ENCODE data around the gene MED19. TPM values are rescaled to one million over a fixed set of nuclear protein-coding genes. Genes with fewer than 3 reads are reported as not detected.
A peak's percentile ranks its signal among the peaks of the same experiment; 100 is the strongest.

The MED19 gene
- total RNA-seq (2012; rRNA removed), result 9.1 and 17.3 TPM in 2 replicates

- H3K27me3 ChIP-seq (ENCODE audit: control insufficient read depth, insufficient read depth, low read length), result no peaks in the 10 kb centered on the region
These were observed at the start of gene MED19 for GRCh38 chr11:57711414-57712255. MED19 (minus strand) TSS chr11:57712215; CDS start chr11:57712179, 36 bp downstream.

GRCh38 chr11:57758174-57758573 lies 46.2 kb upstream of the MED19 start:
- no peaks in the 10 kb centered on the region for H3K36me3 ChIP-seq (ENCODE audit: insufficient read depth, low read length)
- H3K27me3 ChIP-seq (ENCODE audit: control insufficient read depth, insufficient read depth, low read length), result no peaks in the 10 kb centered on the region
- peaks cover 3% of the 10 kb centered on the region for H3K4me1 ChIP-seq (ENCODE audit: control insufficient read depth, insufficient read depth, low read length)
- H3K4me2 ChIP-seq (ENCODE audit: low read length), result no peak overlapping the region
- H3K9ac ChIP-seq (ENCODE audit: low read depth, low read length), result no peak overlapping the region
- H3K9me3 ChIP-seq (replicated peaks; ENCODE audit: low read length), result no peaks in the 10 kb centered on the region
- H3K4me3 ChIP-seq (ENCODE audit: low read length), result no peak overlapping the region

More at GRCh38 chr11:57711414-57712255, at the start of gene MED19:
- Histone ChIP-seq H3K4me1 (ENCODE audit: control insufficient read depth, insufficient read depth, low read length) (peaks cover 19% of the 10 kb centered on the region), H3K9ac (ENCODE audit: low read depth, low read length) (peak within 1 kb of the TSS; percentile 89), H3K4me2 (ENCODE audit: low read length) (peak within 1 kb of the TSS; percentile 89), H3K36me3 (ENCODE audit: insufficient read depth, low read length) (peaks cover 6% of the 10 kb centered on the region), H3K9me3 (replicated peaks; ENCODE audit: low read length) (no peaks in the 10 kb centered on the region), H3K4me3 (ENCODE audit: low read length) (peak within 1 kb of the TSS; percentile 85)

- Histone ChIP-seq H3K9ac (ENCODE audit: low read depth, low read length) (no peak overlapping the region), H3K9me3 (replicated peaks; ENCODE audit: low read length) (no peaks in the 10 kb centered on the region), H3K4me3 (ENCODE audit: low read length) (no peak overlapping the region), H3K36me3 (ENCODE audit: insufficient read depth, low read length) (no peaks in the 10 kb centered on the region), H3K4me2 (ENCODE audit: low read length) (no peak overlapping the region), H3K27me3 (ENCODE audit: control insufficient read depth, insufficient read depth, low read length) (no peaks in the 10 kb centered on the region), H3K4me1 (ENCODE audit: control insufficient read depth, insufficient read depth, low read length) (no peaks in the 10 kb centered on the region)
These were observed 40.9 kb upstream of the MED19 start for GRCh38 chr11:57752954-57753353.

GRCh38 chr11:57751676-57752253 lies 39.8 kb upstream of the MED19 start, which contains the start of gene BTBD18:
BTBD18 (minus strand) TSS chr11:57751819; CDS start chr11:57751188, 631 bp downstream.
- Histone ChIP-seq H3K4me3 (ENCODE audit: low read length) (no peak within 1 kb of the TSS), H3K4me1 (ENCODE audit: control insufficient read depth, insufficient read depth, low read length) (no peaks in the 10 kb centered on the region), H3K9me3 (replicated peaks; ENCODE audit: low read length) (no peaks in the 10 kb centered on the region), H3K27me3 (ENCODE audit: control insufficient read depth, insufficient read depth, low read length) (no peaks in the 10 kb centered on the region), H3K36me3 (ENCODE audit: insufficient read depth, low read length) (no peaks in the 10 kb centered on the region), H3K9ac (ENCODE audit: low read depth, low read length) (no peak within 1 kb of the TSS), H3K4me2 (ENCODE audit: low read length) (no peak within 1 kb of the TSS)

- Histone ChIP-seq H3K4me3 (ENCODE audit: low read length) (no peak overlapping the region), H3K4me1 (ENCODE audit: control insufficient read depth, insufficient read depth, low read length) (no peaks in the 10 kb centered on the region), H3K4me2 (ENCODE audit: low read length) (no peak overlapping the region), H3K27me3 (ENCODE audit: control insufficient read depth, insufficient read depth, low read length) (no peaks in the 10 kb centered on the region), H3K36me3 (ENCODE audit: insufficient read depth, low read length) (no peaks in the 10 kb centered on the region), H3K9me3 (replicated peaks; ENCODE audit: low read length) (no peaks in the 10 kb centered on the region), H3K9ac (ENCODE audit: low read depth, low read length) (no peak overlapping the region)
These were observed 39.2 kb upstream of the MED19 start for GRCh38 chr11:57751176-57751575.

- Histone ChIP-seq H3K9ac (ENCODE audit: low read depth, low read length) (no peak overlapping the region), H3K36me3 (ENCODE audit: insufficient read depth, low read length) (peaks cover 29% of the 10 kb centered on the region), H3K4me3 (ENCODE audit: low read length) (no peak overlapping the region), H3K4me2 (ENCODE audit: low read length) (no peak overlapping the region), H3K4me1 (ENCODE audit: control insufficient read depth, insufficient read depth, low read length) (peaks cover 7% of the 10 kb centered on the region), H3K9me3 (replicated peaks; ENCODE audit: low read length) (no peaks in the 10 kb centered on the region), H3K27me3 (ENCODE audit: control insufficient read depth, insufficient read depth, low read length) (no peaks in the 10 kb centered on the region)
These were observed 34.9 kb upstream of the MED19 start for GRCh38 chr11:57746920-57747319.

- H3K9me3 ChIP-seq (replicated peaks; ENCODE audit: low read length), result no peaks in the 10 kb centered on the region
- H3K4me2 ChIP-seq (ENCODE audit: low read length), result no peak overlapping the region
- no peaks in the 10 kb centered on the region for H3K27me3 ChIP-seq (ENCODE audit: control insufficient read depth, insufficient read depth, low read length)
- H3K4me1 ChIP-seq (ENCODE audit: control insufficient read depth, insufficient read depth, low read length), result peaks cover 10% of the 10 kb centered on the region
- H3K4me3 ChIP-seq (ENCODE audit: low read length), result no peak overlapping the region
- H3K9ac ChIP-seq (ENCODE audit: low read depth, low read length), result no peak overlapping the region
- H3K36me3 ChIP-seq (ENCODE audit: insufficient read depth, low read length), result peaks cover 29% of the 10 kb centered on the region
These were observed 33.2 kb upstream of the MED19 start for GRCh38 chr11:57745206-57745605.

GRCh38 chr11:57744357-57744756 lies 32.3 kb upstream of the MED19 start:
- Histone ChIP-seq H3K4me3 (ENCODE audit: low read length) (no peak overlapping the region), H3K27me3 (ENCODE audit: control insufficient read depth, insufficient read depth, low read length) (no peaks in the 10 kb centered on the region), H3K36me3 (ENCODE audit: insufficient read depth, low read length) (peaks cover 34% of the 10 kb centered on the region), H3K4me1 (ENCODE audit: control insufficient read depth, insufficient read depth, low read length) (peaks cover 10% of the 10 kb centered on the region), H3K9me3 (replicated peaks; ENCODE audit: low read length) (no peaks in the 10 kb centered on the region), H3K9ac (ENCODE audit: low read depth, low read length) (no peak overlapping the region), H3K4me2 (ENCODE audit: low read length) (no peak overlapping the region)

- Histone ChIP-seq H3K27me3 (ENCODE audit: control insufficient read depth, insufficient read depth, low read length) (no peaks in the 10 kb centered on the region), H3K4me2 (ENCODE audit: low read length) (peak overlapping the region; percentile 84), H3K9ac (ENCODE audit: low read depth, low read length) (peak overlapping the region; percentile 95), H3K4me1 (ENCODE audit: control insufficient read depth, insufficient read depth, low read length) (peaks cover 10% of the 10 kb centered on the region), H3K36me3 (ENCODE audit: insufficient read depth, low read length) (peaks cover 44% of the 10 kb centered on the region), H3K4me3 (ENCODE audit: low read length) (peak overlapping the region; percentile 93), H3K9me3 (replicated peaks; ENCODE audit: low read length) (no peaks in the 10 kb centered on the region)
These were observed 30.1 kb upstream of the MED19 start for GRCh38 chr11:57742087-57742452.

GRCh38 chr11:57741132-57742086 lies 29.4 kb upstream of the MED19 start, which contains the start of gene SELENOH:
SELENOH (plus strand) TSS chr11:57741491; CDS start chr11:57741596, 105 bp downstream.
- H3K4me2 ChIP-seq (ENCODE audit: low read length), result peak within 1 kb of the TSS; percentile 84
- no peaks in the 10 kb centered on the region for H3K27me3 ChIP-seq (ENCODE audit: control insufficient read depth, insufficient read depth, low read length)
- H3K9ac ChIP-seq (ENCODE audit: low read depth, low read length), result peak within 1 kb of the TSS; percentile 95
- H3K4me3 ChIP-seq (ENCODE audit: low read length), result peak within 1 kb of the TSS; percentile 93
- peaks cover 44% of the 10 kb centered on the region for H3K36me3 ChIP-seq (ENCODE audit: insufficient read depth, low read length)
- H3K9me3 ChIP-seq (replicated peaks; ENCODE audit: low read length), result no peaks in the 10 kb centered on the region
- H3K4me1 ChIP-seq (ENCODE audit: control insufficient read depth, insufficient read depth, low read length), result peaks cover 10% of the 10 kb centered on the region
